ENCODE measurements around the gene NAA40.

- TF ChIP-seq EZH2 (IDR thresholded peaks at IDR 0.05; ENCODE audit: borderline replicate concordance, insufficient read depth, low read length, poor library complexity, severe bottlenecking) (no peak), CTCF (IDR thresholded peaks at IDR 0.05; ENCODE audit: poor library complexity, severe bottlenecking) (no peak), TAF1 (IDR thresholded peaks at IDR 0.05; ENCODE audit: low read depth) (no peak), RAD21 (conservative IDR thresholded peaks at IDR 0.05) (no peak), EP300 (conservative IDR thresholded peaks at IDR 0.05; ENCODE audit: poor library complexity, severe bottlenecking) (no peak)
- TF ChIP-seq, protein P1, sequence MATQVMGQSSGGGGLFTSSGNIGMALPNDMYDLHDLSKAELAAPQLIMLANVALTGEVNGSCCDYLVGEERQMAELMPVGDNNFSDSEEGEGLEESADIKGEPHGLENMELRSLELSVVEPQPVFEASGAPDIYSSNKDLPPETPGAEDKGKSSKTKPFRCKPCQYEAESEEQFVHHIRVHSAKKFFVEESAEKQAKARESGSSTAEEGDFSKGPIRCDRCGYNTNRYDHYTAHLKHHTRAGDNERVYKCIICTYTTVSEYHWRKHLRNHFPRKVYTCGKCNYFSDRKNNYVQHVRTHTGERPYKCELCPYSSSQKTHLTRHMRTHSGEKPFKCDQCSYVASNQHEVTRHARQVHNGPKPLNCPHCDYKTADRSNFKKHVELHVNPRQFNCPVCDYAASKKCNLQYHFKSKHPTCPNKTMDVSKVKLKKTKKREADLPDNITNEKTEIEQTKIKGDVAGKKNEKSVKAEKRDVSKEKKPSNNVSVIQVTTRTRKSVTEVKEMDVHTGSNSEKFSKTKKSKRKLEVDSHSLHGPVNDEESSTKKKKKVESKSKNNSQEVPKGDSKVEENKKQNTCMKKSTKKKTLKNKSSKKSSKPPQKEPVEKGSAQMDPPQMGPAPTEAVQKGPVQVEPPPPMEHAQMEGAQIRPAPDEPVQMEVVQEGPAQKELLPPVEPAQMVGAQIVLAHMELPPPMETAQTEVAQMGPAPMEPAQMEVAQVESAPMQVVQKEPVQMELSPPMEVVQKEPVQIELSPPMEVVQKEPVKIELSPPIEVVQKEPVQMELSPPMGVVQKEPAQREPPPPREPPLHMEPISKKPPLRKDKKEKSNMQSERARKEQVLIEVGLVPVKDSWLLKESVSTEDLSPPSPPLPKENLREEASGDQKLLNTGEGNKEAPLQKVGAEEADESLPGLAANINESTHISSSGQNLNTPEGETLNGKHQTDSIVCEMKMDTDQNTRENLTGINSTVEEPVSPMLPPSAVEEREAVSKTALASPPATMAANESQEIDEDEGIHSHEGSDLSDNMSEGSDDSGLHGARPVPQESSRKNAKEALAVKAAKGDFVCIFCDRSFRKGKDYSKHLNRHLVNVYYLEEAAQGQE (IDR thresholded peaks at IDR 0.05; ENCODE audit: borderline replicate concordance) = no peak
Observed at GRCh38 chr11:63969461-63969860, 30.7 kb downstream of the NAA40 start.
